GM21717 (cell line): ENCODE results near the gene PLN.

Experiments
- ATAC-seq: cut with Tn5 transposase; IDR thresholded peaks from one replicate; pipeline ENCODE4 v1.9.1; 2021; ENCODE audit warnings: mild to moderate bottlenecking, moderate library complexity; ENCODE audit not compliant: unreplicated experiment

The PLN gene

GRCh38 chr6:118536478-118536877 is 11.6 kb upstream of the PLN start:
- no peak for ATAC-seq

- no peak for ATAC-seq
Measured at GRCh38 chr6:118537574-118537973, 10.5 kb upstream of the PLN start.

DNA sequence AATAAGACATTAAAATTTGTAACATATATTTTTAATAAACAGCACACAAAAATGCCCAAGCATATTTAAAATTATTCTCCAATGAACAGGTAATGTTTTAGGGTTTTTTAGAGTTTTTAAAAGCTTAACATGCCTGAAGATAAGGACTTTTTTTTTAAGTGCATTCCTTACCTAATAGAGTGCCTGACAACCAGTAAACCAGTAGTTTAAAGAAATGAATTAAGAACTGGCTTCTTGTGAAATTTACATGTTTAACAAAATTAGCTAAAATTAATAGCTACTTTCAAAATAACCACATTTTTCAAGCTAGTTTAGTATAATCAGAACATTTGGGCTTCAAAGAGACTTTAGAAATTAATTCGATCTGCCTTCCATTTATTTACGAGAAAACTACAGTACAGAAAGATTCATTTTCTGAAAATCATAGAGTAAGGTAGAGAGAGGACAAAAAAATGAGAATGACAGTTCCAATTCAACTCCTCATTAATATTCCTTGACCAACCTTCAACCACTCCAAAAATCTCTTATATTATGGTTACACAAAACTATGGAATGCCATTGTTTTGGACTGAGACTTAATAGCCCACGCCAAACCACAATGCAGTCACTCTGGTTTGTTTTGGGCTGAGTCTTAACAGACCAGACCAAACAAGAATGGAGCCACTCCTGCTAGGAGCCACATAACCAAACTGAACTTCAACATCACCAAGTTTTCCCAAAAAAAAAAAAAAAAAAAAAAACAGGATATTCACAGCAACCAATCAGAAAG is 5.7 kb upstream of the PLN start:
- ATAC-seq: no peak

GRCh38 chr6:118544105-118544504 is 4.0 kb upstream of the PLN start:
- no peak for ATAC-seq

- ATAC-seq: no peak
Measured at GRCh38 chr6:118546164-118546879, 1.8 kb upstream of the PLN start.

DNA sequence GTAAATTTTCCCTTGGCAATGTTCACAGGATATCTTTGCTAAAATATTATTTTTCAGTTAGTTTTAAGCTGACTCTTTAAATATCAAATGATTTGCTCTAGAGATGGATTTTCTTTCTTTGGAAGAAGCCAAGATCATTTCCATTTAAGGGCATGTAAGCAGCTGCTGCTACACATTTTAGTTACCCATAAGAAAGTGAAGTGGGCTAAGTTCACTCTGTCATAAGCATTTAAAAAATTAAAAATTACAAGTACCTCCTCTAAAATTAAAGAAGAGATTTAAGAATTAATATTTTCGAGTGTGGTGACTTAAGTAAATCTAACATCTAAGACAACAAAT is 1.2 kb upstream of the PLN start:
- no peak for ATAC-seq

DNA sequence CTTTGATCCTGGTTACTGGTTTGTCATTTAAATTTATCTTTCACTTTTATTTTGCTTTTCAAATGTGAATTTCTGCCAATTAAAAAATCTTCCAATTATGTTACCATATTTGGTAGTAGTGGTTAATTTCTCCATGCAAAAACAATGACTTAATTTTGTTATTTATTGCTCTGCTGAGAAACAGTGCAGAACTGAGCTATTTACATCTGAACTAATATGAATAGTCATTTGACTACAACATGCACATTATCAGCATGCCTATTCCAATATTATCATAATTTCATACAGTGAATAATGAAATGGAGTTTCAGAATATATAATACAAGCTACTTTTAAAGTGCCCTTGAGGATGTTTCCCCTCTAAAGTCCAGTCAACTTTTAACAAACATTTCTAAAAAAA is 517 bp downstream of the PLN start:
- no peak for ATAC-seq

DNA sequence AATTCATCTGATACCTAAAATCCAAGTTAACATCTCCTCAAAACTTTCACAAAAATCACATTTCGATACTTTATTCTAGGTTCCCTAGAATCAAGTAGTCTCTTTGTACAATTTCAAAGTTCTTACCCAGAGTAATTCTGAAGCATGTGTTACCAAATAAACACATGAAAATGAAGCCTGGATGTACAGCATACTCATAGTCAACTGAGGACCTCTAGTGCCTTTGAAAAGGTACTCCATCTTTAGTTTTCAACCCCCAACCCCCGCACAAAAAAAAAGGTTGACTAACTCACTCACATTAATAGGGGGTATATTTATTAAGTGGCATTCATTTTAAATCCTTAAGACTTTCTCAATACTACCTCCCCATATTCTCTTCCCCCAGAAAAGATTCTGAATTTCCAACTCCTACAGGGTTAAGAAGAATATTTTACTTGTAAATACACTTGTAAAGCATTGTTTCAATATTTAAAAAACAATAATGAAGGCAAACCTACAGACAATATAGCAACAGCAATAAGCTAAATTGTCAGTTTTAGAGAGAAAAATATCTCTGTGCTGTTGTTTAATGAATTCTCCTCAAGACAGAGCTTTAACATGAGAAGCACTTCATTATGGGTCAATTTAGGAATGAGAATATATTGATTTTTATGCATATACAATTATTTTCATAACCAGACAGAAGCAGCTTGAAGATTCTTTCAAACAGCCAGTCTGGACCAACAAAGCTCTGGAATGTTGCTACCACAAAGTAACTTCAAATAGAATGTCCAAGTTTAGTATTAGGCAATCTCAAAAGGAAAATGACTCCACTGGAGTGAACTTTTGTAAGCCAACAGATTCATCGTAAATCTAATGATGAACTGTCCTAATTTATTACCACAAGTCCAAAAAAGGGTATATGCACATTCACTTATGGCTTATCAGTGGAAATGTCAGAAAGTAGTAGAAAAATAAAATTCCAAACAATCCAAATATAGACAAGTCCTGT is 3.3 kb downstream of the PLN start:
- ATAC-seq: peak; percentile 93

DNA sequence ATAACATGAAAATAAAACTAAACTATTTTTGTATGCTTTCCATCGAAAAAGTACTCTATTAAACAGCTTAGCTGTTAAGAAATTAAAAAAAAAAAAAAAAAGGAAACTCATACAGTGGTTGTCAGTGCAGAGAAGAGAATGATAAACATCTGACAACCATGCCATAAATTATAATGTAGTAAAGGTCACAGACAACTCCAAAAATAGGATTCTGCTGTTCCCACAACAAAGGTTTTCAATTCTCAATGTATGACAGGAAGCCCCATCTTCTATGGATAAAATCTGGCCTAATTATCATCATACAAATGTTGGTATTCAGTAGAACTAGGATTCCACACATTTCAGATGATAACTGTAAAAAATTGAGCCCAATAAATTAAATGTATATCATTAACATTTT is 5.0 kb downstream of the PLN start:
- ATAC-seq: no peak

DNA sequence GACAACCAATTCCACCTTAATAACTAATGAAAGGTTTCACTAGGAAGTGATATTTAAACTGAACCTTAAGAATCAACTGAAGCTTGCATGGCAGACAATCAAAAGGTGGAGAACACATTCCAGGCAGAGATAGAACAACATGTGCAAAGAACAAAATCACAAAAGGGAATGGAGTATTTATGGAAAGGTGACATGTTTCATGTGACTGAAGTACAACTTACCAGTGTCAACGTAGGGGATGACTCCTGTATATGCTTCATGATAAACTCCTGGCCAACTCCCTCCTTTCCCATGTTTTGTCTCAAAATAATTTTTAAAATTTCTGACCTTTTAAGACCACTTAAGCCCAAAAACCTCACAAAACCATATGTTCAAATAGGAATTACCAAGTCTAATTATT is 6.6 kb downstream of the PLN start:
- ATAC-seq: no peak

DNA sequence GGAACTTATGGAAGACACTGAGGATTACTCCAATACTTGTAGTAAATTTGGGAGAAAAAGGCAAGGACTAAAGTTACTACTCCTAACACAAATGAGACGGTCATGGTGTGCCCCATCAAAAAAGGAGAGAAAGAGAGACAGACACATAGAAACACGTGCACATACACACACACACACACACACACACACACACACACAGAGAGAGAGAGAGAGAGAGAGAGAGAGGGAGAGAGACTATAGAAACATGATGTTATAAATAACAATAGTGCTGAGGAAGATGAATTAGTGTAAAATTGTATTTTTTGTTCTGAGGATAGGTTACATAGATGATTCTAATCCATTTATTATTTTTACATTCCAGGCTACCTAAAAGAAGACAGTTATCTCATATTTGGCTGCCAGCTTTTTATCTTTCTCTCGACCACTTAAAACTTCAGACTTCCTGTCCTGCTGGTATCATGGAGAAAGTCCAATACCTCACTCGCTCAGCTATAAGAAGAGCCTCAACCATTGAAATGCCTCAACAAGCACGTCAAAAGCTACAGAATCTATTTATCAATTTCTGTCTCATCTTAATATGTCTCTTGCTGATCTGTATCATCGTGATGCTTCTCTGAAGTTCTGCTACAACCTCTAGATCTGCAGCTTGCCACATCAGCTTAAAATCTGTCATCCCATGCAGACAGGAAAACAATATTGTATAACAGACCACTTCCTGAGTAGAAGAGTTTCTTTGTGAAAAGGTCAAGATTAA is 10.5 kb downstream of the PLN start:
- no peak for ATAC-seq

DNA sequence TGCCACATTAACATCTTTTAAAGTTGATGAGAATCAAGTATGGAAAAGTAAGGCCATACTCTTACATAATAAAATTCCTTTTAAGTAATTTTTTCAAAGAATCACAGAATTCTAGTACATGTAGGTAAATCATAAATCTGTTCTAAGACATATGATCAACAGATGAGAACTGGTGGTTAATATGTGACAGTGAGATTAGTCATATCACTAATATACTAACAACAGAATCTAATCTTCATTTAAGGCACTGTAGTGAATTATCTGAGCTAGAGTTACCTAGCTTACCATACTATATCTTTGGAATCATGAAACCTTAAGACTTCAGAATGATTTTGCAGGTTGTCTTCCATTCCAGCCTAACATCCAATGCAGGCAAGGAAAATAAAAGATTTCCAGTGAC is 11.6 kb downstream of the PLN start:
- no peak for ATAC-seq

DNA sequence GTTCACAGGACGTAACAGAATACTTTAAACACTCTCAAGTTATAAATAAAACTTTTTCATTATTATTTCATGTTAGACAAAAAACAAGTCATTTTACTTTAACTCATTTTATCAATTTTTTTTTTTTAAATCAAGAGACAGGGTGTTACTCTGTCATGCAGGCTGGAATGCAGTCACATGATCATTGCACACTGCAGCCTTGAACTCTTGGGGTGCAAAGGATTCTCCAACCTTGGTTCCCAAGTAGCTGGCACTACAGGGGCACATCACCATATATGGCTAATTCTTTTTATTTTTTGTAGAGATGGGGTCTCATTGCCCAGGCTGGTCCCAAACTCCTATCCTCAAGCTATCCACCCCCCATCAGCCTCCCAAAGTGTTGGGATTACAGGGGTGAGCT is 14.2 kb downstream of the PLN start:
- ATAC-seq: no peak

DNA sequence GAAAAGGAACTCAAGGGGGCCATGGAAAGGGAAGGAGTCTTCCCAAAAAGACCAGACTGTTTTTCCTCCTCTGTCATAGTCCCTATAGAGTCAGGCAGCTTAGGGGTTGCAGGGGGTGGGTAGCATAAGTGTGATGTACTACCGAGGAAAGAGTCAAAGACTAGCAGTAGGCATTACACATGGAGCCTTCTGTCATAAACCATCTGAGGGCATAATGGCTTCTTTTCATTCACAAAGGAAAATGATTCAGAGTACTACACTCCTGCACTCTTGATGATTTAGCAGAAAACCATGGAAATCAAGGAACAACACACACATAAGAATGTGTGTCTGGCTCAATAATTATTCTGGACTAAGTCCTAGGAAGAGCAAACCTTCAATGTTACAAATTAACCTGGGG is 14.9 kb downstream of the PLN start:
- no peak for ATAC-seq

DNA sequence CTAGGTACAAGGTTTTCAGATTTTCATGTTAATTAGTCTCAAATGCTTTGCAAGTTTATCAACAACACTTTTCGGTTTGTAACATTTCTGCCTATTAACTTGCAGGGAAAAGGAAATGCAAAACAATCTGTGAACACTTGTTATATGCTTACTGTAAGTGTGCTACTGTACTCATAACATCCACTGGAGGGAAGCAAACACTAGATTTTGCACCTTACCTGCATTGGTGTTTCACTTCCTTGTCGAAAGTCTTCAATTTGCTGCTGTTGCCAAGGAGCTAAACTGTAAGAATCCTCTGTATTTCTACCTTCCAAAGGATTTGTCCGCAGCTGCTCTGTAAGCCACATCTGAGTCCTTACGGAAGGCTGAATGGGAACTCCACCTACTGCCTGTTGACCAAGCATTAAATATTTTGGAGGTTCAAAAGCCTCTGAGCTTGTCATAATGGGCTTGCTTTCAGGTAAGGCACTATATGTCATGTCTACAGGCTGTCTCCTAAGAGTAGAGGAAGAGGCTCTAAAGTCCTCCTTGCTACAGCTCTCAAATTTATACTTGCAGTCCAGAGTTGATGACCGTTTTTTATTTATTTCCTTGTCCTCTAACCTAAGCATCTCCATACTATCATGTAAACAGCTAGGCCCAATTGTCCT is 17.3 kb downstream of the PLN start:
- peak; percentile 99 for ATAC-seq

GRCh38 chr6:118567974-118568373 is 19.9 kb downstream of the PLN start:
- ATAC-seq: no peak

GRCh38 chr6:118569498-118569897 is 21.4 kb downstream of the PLN start:
- no peak for ATAC-seq

DNA sequence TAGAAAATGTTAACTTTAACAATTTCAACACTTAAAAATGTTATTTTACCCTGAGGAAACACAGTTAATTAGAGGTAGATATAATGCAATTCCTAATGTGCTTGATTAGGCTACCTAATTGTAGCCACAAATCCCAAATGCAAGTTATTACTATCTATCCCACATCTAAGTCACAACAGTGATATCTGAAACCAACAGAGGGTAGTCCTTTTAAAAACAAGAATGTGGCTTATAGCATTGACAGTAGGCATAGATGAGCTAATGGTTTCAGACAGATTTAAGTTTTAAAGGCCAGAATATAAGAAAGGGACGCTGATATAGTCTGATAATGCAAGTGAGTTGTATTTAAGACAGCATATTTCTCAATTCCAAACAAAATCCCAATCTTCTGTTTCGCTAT is 23.0 kb downstream of the PLN start:
- ATAC-seq: no peak

GRCh38 chr6:118574051-118574865 is 26.2 kb downstream of the PLN start:
- ATAC-seq: no peak
